Measurements from ENCODE around the gene MAN1A2. TPM values are rescaled to one million over a fixed set of nuclear protein-coding genes. Genes with fewer than 3 reads are reported as not detected.

MAN1A2 gene
- total RNA-seq, 1 donor from 2014 or later = 43.5 TPM

DNA sequence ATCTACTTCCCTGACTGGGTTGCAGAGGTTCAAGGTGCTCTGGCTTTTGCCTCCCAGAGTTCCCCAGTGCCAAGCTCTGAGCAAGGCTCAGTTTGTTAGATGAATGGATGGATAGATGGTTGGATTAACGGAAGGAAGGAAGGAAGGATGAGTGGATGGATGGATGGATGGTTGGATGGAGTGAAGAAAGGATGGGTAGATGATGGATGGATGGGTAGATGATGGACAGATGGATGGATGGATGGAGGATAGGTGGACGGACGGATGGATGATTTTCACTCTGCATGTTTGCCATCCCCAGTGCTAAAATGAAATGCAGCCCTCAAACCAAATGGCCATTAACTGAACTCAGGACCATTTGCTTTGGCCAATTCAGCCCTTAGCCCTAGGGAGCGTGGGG lies 211.2 kb downstream of the MAN1A2 start:
- Histone ChIP-seq H3K4me2 (ENCODE audit: low read length) (no peak overlapping the region), H3K9ac (ENCODE audit: low read length) (no peak overlapping the region), H3K79me2 (ENCODE audit: insufficient read depth, low read length) (no peaks in the 10 kb centered on the region), H2AFZ (ENCODE audit: low read depth, low read length) (no peak overlapping the region), H3K9me3 (ENCODE audit: insufficient read depth, low read depth, low read length) (no peaks in the 10 kb centered on the region), H3K4me1 (ENCODE audit: insufficient read depth, low read length) (no peaks in the 10 kb centered on the region), H4K20me1 (ENCODE audit: insufficient read depth, low read length) (no peaks in the 10 kb centered on the region), H3K4me3 (ENCODE audit: insufficient read depth, low read depth, low read length) (no peak overlapping the region), H3K36me3 (ENCODE audit: insufficient read depth, low read length) (no peaks in the 10 kb centered on the region), H3K27ac (ENCODE audit: low read depth, low read length) (no peak overlapping the region), H3K27me3 (ENCODE audit: insufficient read depth, low read length) (no peaks in the 10 kb centered on the region)
- TF ChIP-seq EZH2 (IDR thresholded peaks at IDR 0.05; ENCODE audit: insufficient read depth, low read length) = no peak
- TF ChIP-seq, protein P1, sequence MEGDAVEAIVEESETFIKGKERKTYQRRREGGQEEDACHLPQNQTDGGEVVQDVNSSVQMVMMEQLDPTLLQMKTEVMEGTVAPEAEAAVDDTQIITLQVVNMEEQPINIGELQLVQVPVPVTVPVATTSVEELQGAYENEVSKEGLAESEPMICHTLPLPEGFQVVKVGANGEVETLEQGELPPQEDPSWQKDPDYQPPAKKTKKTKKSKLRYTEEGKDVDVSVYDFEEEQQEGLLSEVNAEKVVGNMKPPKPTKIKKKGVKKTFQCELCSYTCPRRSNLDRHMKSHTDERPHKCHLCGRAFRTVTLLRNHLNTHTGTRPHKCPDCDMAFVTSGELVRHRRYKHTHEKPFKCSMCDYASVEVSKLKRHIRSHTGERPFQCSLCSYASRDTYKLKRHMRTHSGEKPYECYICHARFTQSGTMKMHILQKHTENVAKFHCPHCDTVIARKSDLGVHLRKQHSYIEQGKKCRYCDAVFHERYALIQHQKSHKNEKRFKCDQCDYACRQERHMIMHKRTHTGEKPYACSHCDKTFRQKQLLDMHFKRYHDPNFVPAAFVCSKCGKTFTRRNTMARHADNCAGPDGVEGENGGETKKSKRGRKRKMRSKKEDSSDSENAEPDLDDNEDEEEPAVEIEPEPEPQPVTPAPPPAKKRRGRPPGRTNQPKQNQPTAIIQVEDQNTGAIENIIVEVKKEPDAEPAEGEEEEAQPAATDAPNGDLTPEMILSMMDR (IDR thresholded peaks at IDR 0.05; ENCODE audit: insufficient read depth, low read depth, low read length) = no peak
- FAIRE-seq (no peak), DNase-seq (ENCODE audit: low read depth) (no peak)
- no peak overlapping the region for H3K4me3 Mint-ChIP-seq (ENCODE audit: unreplicated experiment)
- no peaks in the 10 kb centered on the region for H3K4me1 Mint-ChIP-seq (ENCODE audit: low read depth, unreplicated experiment)
- H3K27ac Mint-ChIP-seq (ENCODE audit: unreplicated experiment) = no peak overlapping the region
- H3K9me3 Mint-ChIP-seq (ENCODE audit: unreplicated experiment) = no peaks in the 10 kb centered on the region
- H3K27me3 Mint-ChIP-seq (ENCODE audit: low read depth, unreplicated experiment) = peaks cover 12% of the 10 kb centered on the region
- no peaks in the 10 kb centered on the region for H3K36me3 Mint-ChIP-seq (ENCODE audit: low read depth, unreplicated experiment)

Other genes with a start within 250 kb of the MAN1A2 start
- gene TRIM45, start 245.7 kb upstream of the MAN1A2 start, total RNA-seq = 2.5 and 3.1 TPM in 2 replicates
- gene VTCN1, start 156.5 kb upstream of the MAN1A2 start, total RNA-seq = 0.43 and 1.3 TPM in 2 replicates
- gene TENT5C, start 238.6 kb downstream of the MAN1A2 start, total RNA-seq = 0.70 and 0.77 TPM in 2 replicates